ENCODE measurements around the gene SULT1A1. TPM values are rescaled to one million over a fixed set of nuclear protein-coding genes. Genes with fewer than 3 reads are reported as not detected.

SULT1A1 gene
- polyA plus RNA-seq, 6 donors from 2014 or later, result 0.90 to 3.6 (median 1.2) TPM; not detected in 1

DNA sequence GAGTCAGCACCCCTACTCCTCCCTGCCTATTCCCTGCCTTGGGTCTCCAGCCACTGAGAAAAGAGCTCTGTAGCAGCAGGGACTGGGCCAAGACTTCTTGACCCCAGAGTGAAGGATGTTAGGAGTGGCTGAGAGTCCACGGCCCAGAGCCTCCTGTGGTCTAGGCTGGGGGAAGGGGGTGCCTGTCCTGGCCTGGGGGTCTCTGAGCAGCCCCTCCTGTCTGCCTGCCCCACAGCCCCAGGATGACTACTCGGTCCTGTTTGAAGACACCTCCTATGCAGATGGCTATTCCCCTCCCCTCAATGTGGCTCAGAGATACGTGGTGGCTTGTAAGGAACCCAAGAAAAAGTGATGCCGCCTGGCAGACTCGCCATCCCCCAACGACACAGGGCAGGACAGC is 18.5 kb downstream of the SULT1A1 start:
- no peak overlapping the region for H3K27ac Mint-ChIP-seq
- H3K4me3 Mint-ChIP-seq, result no peak overlapping the region
- no peak for DNase-seq

GRCh38 chr16:28590384-28591340 is 19.2 kb downstream of the SULT1A1 start:
- Mint-ChIP-seq H3K4me3 (no peak overlapping the region), H3K36me3 (peaks cover 3 to 21% of the 10 kb centered on the region in 2 donors), H3K27ac (no peak overlapping the region), H3K4me1 (peaks cover 0 to 6% (median 2%) of the 10 kb centered on the region in 3 donors), H3K9me3 (no peaks in the 10 kb centered on the region), H3K27me3 (no peaks in the 10 kb centered on the region)
- ATAC-seq (ENCODE audit: low read depth in 2 of 2), result no peak
- no peak for DNase-seq

More for the DNA sequence above, 18.5 kb downstream of the SULT1A1 start:
- ATAC-seq (ENCODE audit: low read depth in 2 of 2), result no peak
- Mint-ChIP-seq H3K9me3 (no peaks in the 10 kb centered on the region), H3K4me1 (peaks cover 0 to 6% (median 2%) of the 10 kb centered on the region in 3 donors), H3K27me3 (no peaks in the 10 kb centered on the region), H3K36me3 (peaks cover 0 to 17% of the 10 kb centered on the region in 2 donors)

- Mint-ChIP-seq H3K36me3 (peaks cover 9 to 23% of the 10 kb centered on the region in 2 donors), H3K4me3 (no peak overlapping the region), H3K27me3 (no peaks in the 10 kb centered on the region), H3K9me3 (no peaks in the 10 kb centered on the region), H3K4me1 (peaks cover 0 to 6% (median 2%) of the 10 kb centered on the region in 3 donors), H3K27ac (peak overlapping the region in 1 of 6 donors; percentile 52)
- no peak for DNase-seq
- ATAC-seq (ENCODE audit: low read depth in 2 of 2), result no peak
Observed at GRCh38 chr16:28589930-28590329, 19.9 kb downstream of the SULT1A1 start.

DNA sequence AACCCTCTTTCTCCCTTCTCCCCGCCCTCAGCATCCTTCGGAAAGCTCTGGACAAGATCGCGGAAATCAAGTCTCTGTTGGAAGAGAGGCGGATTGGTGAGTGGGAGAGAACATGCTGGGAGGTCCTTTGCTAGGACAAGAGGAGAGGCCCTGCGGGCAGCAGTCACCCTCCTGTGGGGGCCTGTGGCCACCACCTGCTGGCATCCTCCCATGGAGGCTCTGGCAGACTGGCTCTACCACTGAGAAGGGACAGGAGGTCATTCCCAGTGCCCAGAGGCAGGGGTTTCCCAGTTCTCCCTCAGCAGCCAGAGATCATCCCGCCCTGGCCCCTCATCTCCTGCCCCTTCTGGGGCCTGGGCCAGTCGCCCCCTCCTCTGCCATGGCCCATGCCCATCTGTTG is 20.8 kb downstream of the SULT1A1 start:
- ATAC-seq (ENCODE audit: low read depth in 2 of 2), result no peak
- Mint-ChIP-seq H3K36me3 (peaks cover 12 to 23% of the 10 kb centered on the region in 2 donors), H3K27ac (peak overlapping the region in 1 of 6 donors; percentile 49), H3K4me1 (peaks cover 0 to 6% (median 2%) of the 10 kb centered on the region in 3 donors), H3K4me3 (peak overlapping the region in 1 of 8 donors; percentile 37), H3K9me3 (no peaks in the 10 kb centered on the region), H3K27me3 (no peaks in the 10 kb centered on the region)
- DNase-seq, result no peak

- peaks cover 17 to 33% of the 10 kb centered on the region in 2 donors for H3K36me3 Mint-ChIP-seq
- H3K27ac Mint-ChIP-seq, result peak overlapping the region in 1 of 6 donors; percentile 42
- DNase-seq (no peak), ATAC-seq (ENCODE audit: low read depth in 2 of 2) (no peak)
- H3K4me3 Mint-ChIP-seq, result no peak overlapping the region
- no peaks in the 10 kb centered on the region for H3K9me3 Mint-ChIP-seq
- no peaks in the 10 kb centered on the region for H3K27me3 Mint-ChIP-seq
- no peaks in the 10 kb centered on the region for H3K4me1 Mint-ChIP-seq
Observed at GRCh38 chr16:28587386-28587785, 22.5 kb downstream of the SULT1A1 start.

- no peak overlapping the region for H3K27ac Mint-ChIP-seq
- H3K4me3 Mint-ChIP-seq, result no peak overlapping the region
- peaks cover 17 to 40% of the 10 kb centered on the region in 2 donors for H3K36me3 Mint-ChIP-seq
- ATAC-seq (ENCODE audit: low read depth in 2 of 2) (no peak), DNase-seq (no peak)
- H3K27me3 Mint-ChIP-seq, result no peaks in the 10 kb centered on the region
- H3K4me1 Mint-ChIP-seq, result no peaks in the 10 kb centered on the region
- no peaks in the 10 kb centered on the region for H3K9me3 Mint-ChIP-seq
Observed at GRCh38 chr16:28586466-28586865, 23.4 kb downstream of the SULT1A1 start.

DNA sequence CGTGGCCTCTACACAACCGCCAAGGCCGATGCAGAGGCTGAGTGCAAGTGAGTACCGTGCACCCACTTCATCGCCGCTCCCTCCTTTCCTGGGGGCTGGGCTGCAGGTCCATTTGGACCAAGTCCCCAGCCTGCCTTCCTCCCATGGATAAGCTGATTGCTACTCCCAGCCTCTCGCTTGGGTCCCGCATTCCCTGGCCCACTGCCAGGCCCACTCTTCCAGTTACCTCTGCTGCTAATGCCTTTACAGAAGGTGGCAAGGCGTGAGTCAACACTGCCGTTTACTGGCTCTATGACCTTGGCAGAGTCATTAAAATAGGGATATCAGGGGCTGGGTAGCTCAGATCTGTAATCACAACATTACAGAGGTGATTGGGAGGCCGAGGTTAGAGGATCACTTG is 24.2 kb downstream of the SULT1A1 start:
- Mint-ChIP-seq H3K27ac (peak overlapping the region in 1 of 6 donors; percentile 59), H3K4me3 (peak overlapping the region in 1 of 8 donors; percentile 42), H3K9me3 (no peaks in the 10 kb centered on the region), H3K36me3 (peaks cover 17 to 40% of the 10 kb centered on the region in 2 donors), H3K27me3 (no peaks in the 10 kb centered on the region), H3K4me1 (no peaks in the 10 kb centered on the region)
- no peak for DNase-seq
- no peak for ATAC-seq (ENCODE audit: low read depth in 2 of 2)

GRCh38 chr16:28580726-28581315 is 29.0 kb downstream of the SULT1A1 start:
- ATAC-seq (ENCODE audit: low read depth in 2 of 2) (no peak), DNase-seq (no peak)
- no peak overlapping the region for H3K4me3 Mint-ChIP-seq
- H3K36me3 Mint-ChIP-seq, result peaks cover 16 to 21% of the 10 kb centered on the region in 2 donors
- H3K9me3 Mint-ChIP-seq, result no peaks in the 10 kb centered on the region
- H3K27ac Mint-ChIP-seq, result peak overlapping the region in 1 of 6 donors; percentile 39
- peaks cover 0 to 4% (median 0%) of the 10 kb centered on the region in 3 donors for H3K4me1 Mint-ChIP-seq
- no peaks in the 10 kb centered on the region for H3K27me3 Mint-ChIP-seq

DNA sequence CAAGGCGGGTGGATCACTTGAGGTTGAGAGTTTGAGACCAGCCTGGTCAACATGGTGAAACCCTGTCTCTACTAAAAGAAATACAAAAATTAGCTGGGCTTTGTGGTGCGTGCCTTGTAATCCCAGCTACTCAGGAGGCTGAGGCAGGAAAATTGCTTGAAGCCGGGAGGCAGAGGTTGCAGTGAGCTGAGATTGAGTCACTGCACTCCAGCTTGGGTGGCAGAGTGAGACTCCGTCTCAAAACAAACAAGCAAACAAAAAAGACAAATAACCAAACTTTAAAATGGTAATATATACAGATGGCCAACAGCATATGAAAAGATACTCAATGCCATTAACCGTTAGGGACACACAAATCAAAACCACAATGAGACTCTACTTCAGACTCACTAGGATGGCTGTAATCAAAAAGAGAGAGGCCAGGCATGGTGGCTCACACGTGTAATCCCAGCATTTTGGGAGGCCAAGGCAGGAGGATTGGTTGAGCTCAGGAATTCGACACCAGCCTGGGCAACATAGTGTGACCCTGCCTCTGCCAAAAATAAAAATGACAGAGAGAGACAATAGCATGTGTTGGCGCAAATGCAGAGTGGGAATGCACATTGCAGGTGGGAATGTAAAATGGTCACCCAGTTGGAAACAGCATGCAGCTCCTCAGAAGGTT is 34.3 kb downstream of the SULT1A1 start:
- H3K9me3 Mint-ChIP-seq, result no peaks in the 10 kb centered on the region
- peaks cover 24 to 30% (median 27%) of the 10 kb centered on the region in 3 donors for H3K4me1 Mint-ChIP-seq
- ATAC-seq (ENCODE audit: low read depth in 2 of 2) (no peak), DNase-seq (no peak)
- H3K36me3 Mint-ChIP-seq, result no peaks in the 10 kb centered on the region
- H3K4me3 Mint-ChIP-seq, result no peak overlapping the region
- H3K27ac Mint-ChIP-seq, result no peak overlapping the region
- H3K27me3 Mint-ChIP-seq, result no peaks in the 10 kb centered on the region

DNA sequence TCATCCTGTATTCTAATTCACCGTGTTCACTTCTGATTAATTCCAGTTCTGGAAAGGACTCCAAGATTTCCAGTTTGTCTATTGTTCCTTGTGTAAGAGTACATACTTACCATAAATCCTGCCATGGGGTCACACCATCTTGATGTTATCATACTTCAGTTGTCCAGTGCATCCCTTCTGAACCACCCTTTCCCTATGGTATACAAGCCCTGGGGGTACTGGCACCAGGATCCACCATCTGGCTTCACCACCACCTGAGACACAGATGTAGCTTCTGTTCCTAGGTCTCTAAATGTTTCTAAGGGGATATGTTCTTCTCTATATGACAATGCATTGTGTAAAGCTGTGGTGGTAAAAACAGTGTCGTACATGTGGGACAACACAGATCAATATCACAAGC is 34.9 kb downstream of the SULT1A1 start:
- H3K27ac Mint-ChIP-seq, result peak overlapping the region in 3 of 6 donors; percentile 1 to 49 (median 48)
- H3K36me3 Mint-ChIP-seq, result no peaks in the 10 kb centered on the region
- no peak for ATAC-seq (ENCODE audit: low read depth in 2 of 2)
- peak overlapping the region in 1 of 8 donors; percentile 40 for H3K4me3 Mint-ChIP-seq
- no peak for DNase-seq
- H3K4me1 Mint-ChIP-seq, result peaks cover 24 to 30% (median 27%) of the 10 kb centered on the region in 3 donors
- H3K27me3 Mint-ChIP-seq, result no peaks in the 10 kb centered on the region
- no peaks in the 10 kb centered on the region for H3K9me3 Mint-ChIP-seq

GRCh38 chr16:28573738-28574718 is 35.8 kb downstream of the SULT1A1 start:
- Mint-ChIP-seq H3K4me3 (peak overlapping the region in 1 of 8 donors; percentile 55), H3K27ac (peak overlapping the region in 4 of 6 donors; percentile 5 to 91 (median 42)), H3K27me3 (no peaks in the 10 kb centered on the region), H3K9me3 (no peaks in the 10 kb centered on the region), H3K4me1 (peaks cover 24 to 30% (median 29%) of the 10 kb centered on the region in 3 donors), H3K36me3 (no peaks in the 10 kb centered on the region)
- no peak for DNase-seq
- ATAC-seq (ENCODE audit: low read depth in 2 of 2), result no peak

DNA sequence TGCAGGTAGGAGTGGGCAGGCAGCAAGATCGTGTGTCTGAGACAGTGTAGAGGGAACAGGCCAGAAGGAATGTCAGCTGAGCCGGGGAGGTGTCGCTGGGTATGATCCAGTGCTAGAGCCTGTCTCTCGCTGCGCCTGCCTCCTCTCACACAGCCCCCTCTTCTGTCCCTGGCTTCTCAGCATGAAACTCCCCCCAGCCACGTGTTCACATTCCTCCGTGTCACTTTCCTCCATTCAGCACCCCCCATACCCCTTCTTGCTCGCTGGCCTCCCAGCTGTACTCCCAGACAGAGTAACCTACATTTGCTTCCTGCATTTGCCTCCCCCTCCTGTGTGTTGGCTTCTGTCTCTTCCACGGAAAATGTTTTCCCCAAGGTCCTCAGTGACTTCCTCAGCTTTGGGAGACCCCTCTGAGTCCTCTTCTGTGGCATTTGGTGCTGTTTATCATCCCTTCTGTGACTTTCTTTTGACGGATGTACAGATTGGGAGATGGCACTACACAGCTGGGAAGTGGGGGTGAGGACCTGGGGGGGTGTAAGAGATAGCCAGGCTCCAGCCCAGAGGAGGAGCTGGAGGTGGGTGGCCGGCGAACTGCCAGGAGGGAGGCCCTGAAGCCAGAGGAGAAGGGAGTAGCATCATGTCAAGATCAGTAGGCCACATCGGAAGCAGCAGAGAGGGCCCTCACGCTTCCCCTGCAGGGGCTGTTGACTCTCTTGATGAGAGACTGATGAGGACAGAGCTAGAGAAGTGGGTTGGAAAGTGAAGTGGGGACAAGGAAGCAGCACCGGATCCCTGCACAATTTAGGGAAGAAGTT is 36.9 kb downstream of the SULT1A1 start:
- Mint-ChIP-seq H3K4me1 (peaks cover 24 to 30% (median 28%) of the 10 kb centered on the region in 3 donors), H3K4me3 (no peak overlapping the region), H3K27me3 (no peaks in the 10 kb centered on the region), H3K36me3 (no peaks in the 10 kb centered on the region), H3K27ac (peak overlapping the region in 3 of 6 donors; percentile 5 to 93 (median 74)), H3K9me3 (no peaks in the 10 kb centered on the region)
- ATAC-seq (ENCODE audit: low read depth in 2 of 2), result no peak
- no peak for DNase-seq

All from naive B cell (primary cell).